ENCODE data around the gene ARHGAP28.

- TF ChIP-seq POLR2A (IDR thresholded peaks at IDR 0.05) (no peak), CTCF (IDR thresholded peaks at IDR 0.05) (no peak)
These were observed 1.7 kb downstream of the ARHGAP28 start for GRCh38 chr18:6731222-6731596.
